Calu3 (cell line): ENCODE data around the gene IFRD1. TPM values are rescaled to one million over a fixed set of nuclear protein-coding genes. Genes with fewer than 3 reads are reported as not detected.

Source experiments
- BruUV-seq: library from RNA; stranded (reverse); fragments of 400-500 nt; replicated peaks from 2 replicates; lab custom pipeline; 2021; lab: Mats Ljungman, UMichigan
- CTCF ChIA-PET: fragments of 300-600 bp; sonication (Branson Sonifier 250); formaldehyde crosslinking; loops from one replicate; lab custom pipeline; 2022; ENCODE audit warnings: antibody characterized with exemption; lab: Charles Lee
- DNase-seq: peaks from one replicate; pipeline ENCODE4 v3.0.0; 2022
- H3K27ac Mint-ChIP-seq: one replicate; pipeline ENCODE4 v1.8.0; 2022; ENCODE audit warnings: mixed read lengths; ENCODE audit not compliant: unreplicated experiment
- H3K27me3 Mint-ChIP-seq: one replicate; pipeline ENCODE4 v1.8.0; 2022; ENCODE audit warnings: mixed read lengths; ENCODE audit not compliant: unreplicated experiment
- H3K36me3 Mint-ChIP-seq: one replicate; pipeline ENCODE4 v1.8.0; 2022; ENCODE audit warnings: mild to moderate bottlenecking, moderate library complexity, mixed read lengths; ENCODE audit not compliant: insufficient read depth, unreplicated experiment
- H3K4me1 Mint-ChIP-seq: one replicate; pipeline ENCODE4 v1.8.0; 2022; ENCODE audit warnings: mild to moderate bottlenecking, low read depth, mixed read lengths; ENCODE audit not compliant: unreplicated experiment
- H3K4me3 Mint-ChIP-seq: one replicate; pipeline ENCODE4 v1.8.0; 2022; ENCODE audit warnings: mild to moderate bottlenecking, low read depth, moderate library complexity, mixed read lengths; ENCODE audit not compliant: unreplicated experiment
- H3K9me3 Mint-ChIP-seq: one replicate; pipeline ENCODE4 v1.8.0; 2022; ENCODE audit warnings: low read depth, mixed read lengths; ENCODE audit not compliant: unreplicated experiment
- CTCF ChIP-seq: fragments of 200-600 bp; IDR thresholded peaks from one replicate; pipeline ENCODE4 v1.8.0; 2022; ENCODE audit warnings: antibody characterized with exemption; ENCODE audit not compliant: unreplicated experiment
- intact Hi-C: fragments of 100-400 bp; cut with micrococcal nuclease; formaldehyde crosslinking; loops from one replicate; pipeline ENCODE4 v1.10.0; 2022; ENCODE audit not compliant: unreplicated experiment
- total RNA-seq: library from RNA; stranded (reverse); gene quantifications from 2 replicates; pipeline ENCODE4 v1.2.3, GENCODE V29; 2022

IFRD1 gene
- total RNA-seq, 1 experiment from 2014 or later: 44.6 TPM

GRCh38 chr7:112484671-112485167 lies 34.5 kb downstream of the IFRD1 start:
- CTCF ChIA-PET: interaction anchor here (0.7 to 1.5 kb wide), 4 partner anchors 9 to 70 kb away, joined by 3 to 7 read pairs (median 4); no protein-coding TSS in a partner anchor

DNA sequence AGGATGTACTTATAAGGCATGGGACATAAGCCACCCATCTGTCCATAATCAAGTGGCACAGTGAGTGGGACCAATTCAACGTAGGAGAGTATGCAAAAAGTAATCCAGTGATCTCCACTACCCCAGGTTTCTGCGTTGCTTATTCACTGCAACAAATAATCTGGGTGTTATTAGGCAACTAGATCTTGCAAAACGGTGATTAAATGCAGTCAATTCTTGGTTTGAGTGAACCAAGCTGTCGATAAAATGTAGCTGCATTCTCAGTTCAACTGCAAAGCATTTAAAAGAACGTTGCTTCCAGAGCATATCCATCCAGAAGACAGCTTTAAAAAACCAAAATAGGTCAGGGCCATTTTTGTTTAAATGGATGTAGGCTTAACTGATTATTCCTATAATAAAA lies 35.5 kb downstream of the IFRD1 start:
- TF ChIP-seq CTCF: no peak
- intact Hi-C loops: no loop called here
- Mint-ChIP-seq H3K27me3 (no peaks in the 10 kb centered on the region), H3K4me1 (peaks cover 7% of the 10 kb centered on the region), H3K27ac (no peak overlapping the region), H3K9me3 (no peaks in the 10 kb centered on the region), H3K36me3 (peaks cover 5% of the 10 kb centered on the region), H3K4me3 (no peak overlapping the region)
- DNase-seq: no peak
- BruUV-seq: no TSS peak
- CTCF ChIA-PET: interaction anchor here (0.7 kb wide), 1 partner anchor 71 kb away, joined by 3 read pairs; no protein-coding TSS in a partner anchor

More at GRCh38 chr7:112484671-112485167, 34.5 kb downstream of the IFRD1 start:
- Mint-ChIP-seq H3K27ac (no peak overlapping the region), H3K4me1 (peaks cover 7% of the 10 kb centered on the region), H3K4me3 (no peak overlapping the region), H3K9me3 (no peaks in the 10 kb centered on the region), H3K36me3 (peaks cover 5% of the 10 kb centered on the region), H3K27me3 (no peaks in the 10 kb centered on the region)
- no peak for DNase-seq
- no peak for TF ChIP-seq CTCF
- intact Hi-C loops: loop anchor here (5.0 kb wide), 1 partner anchor 742 kb away; no protein-coding TSS in a partner anchor
- no TSS peak for BruUV-seq

DNA sequence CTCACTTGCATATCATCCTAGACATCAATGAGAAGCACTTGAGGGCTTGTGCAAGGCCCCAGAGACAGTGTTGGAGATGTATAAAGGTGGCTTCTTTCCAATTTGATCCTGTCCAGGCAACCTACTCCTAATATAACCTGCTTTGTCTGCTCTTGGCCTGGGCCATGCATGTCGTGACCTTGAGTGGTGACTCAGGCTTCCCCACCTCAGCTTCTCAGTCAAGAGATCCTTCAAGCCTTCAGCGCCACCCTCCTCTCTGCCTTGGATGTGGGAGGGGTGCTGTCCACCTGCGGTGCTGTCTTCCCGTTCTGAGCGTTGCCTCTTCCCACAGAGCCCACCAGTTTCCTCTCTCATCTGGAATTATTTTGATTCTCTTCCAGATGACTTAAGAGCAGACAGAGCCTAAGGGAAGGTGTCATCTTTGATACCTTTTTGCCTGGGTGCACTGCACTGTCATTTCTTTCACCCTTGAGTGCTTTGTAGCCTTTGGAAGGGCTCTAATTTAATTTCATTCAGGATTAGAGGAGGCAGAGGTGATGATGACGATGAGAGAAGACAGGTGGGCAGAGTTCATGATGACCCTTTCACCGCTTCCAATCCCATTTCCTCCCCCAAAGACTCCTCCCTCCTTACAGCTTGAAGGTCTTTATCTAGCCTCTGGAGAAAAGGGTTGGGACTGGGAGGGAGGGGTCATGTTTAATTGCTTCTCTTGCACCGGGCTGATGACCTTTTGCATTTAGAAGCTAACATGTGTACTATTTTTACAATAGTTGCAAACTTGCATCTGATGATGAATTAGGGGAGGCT lies 37.4 kb downstream of the IFRD1 start:
- CTCF ChIA-PET: no interaction called here
- TF ChIP-seq CTCF: no peak
- intact Hi-C loops: no loop called here

GRCh38 chr7:112488264-112488552 lies 37.9 kb downstream of the IFRD1 start:
- no peak overlapping the region for H3K4me3 Mint-ChIP-seq
- peaks cover 5% of the 10 kb centered on the region for H3K36me3 Mint-ChIP-seq
- no peak for TF ChIP-seq CTCF
- no peak for DNase-seq
- no peak overlapping the region for H3K27ac Mint-ChIP-seq
- intact Hi-C loops: no loop called here
- no peaks in the 10 kb centered on the region for H3K27me3 Mint-ChIP-seq
- CTCF ChIA-PET: no interaction called here
- H3K4me1 Mint-ChIP-seq: peaks cover under 1% of the 10 kb centered on the region
- no TSS peak for BruUV-seq
- H3K9me3 Mint-ChIP-seq: no peaks in the 10 kb centered on the region

More for the DNA sequence above, 37.4 kb downstream of the IFRD1 start:
- Mint-ChIP-seq H3K9me3 (no peaks in the 10 kb centered on the region), H3K27ac (no peak overlapping the region), H3K4me3 (no peak overlapping the region), H3K36me3 (peaks cover 5% of the 10 kb centered on the region), H3K27me3 (no peaks in the 10 kb centered on the region), H3K4me1 (peaks cover 6% of the 10 kb centered on the region)
- no peak for DNase-seq
- BruUV-seq: no TSS peak
